ENCODE results near the gene SERPINE2.

- TF ChIP-seq CTCF (IDR thresholded peaks at IDR 0.05; ENCODE audit: extremely low read depth in 1 of 2, insufficient read depth in 1 of 2, low read depth in 1 of 2, low read length in 2 of 2) (no peak), POLR2A (IDR thresholded peaks at IDR 0.05; ENCODE audit: low read depth, low read length) (no peak), MAX (IDR thresholded peaks at IDR 0.05; ENCODE audit: insufficient read depth, insufficient read length) (no peak), FOS (IDR thresholded peaks at IDR 0.05; ENCODE audit: borderline replicate concordance, insufficient read depth, low read length) (no peak), EZH2 (IDR thresholded peaks at IDR 0.05; ENCODE audit: borderline replicate concordance, low read depth, low read length, severe bottlenecking) (no peak), POLR2AphosphoS5 (IDR thresholded peaks at IDR 0.05; ENCODE audit: insufficient read depth, low read depth, low read length) (no peak), MYC (IDR thresholded peaks at IDR 0.05; ENCODE audit: low read depth, low read length) (no peak)
Measured at GRCh38 chr2:223949241-223949840, 89.7 kb downstream of the SERPINE2 start.

All from endothelial cell of umbilical vein (primary cell).